Upper lobe of left lung (tissue), 6 donors: ENCODE data around the gene FHIT. TPM values are rescaled to one million over a fixed set of nuclear protein-coding genes. Genes with fewer than 3 reads are reported as not detected.

Experiments
- ATAC-seq, 2 donors: fragments of 200-7000 bp; cut with Tn5 transposase; one replicate each; pipeline ENCODE4 v1.9.1; 2022; ENCODE audit warnings: mild to moderate bottlenecking in 2 of 2, moderate library complexity in 2 of 2; ENCODE audit not compliant: low FRiP score in 2 of 2
- DNase-seq, 2 donors: peaks; one replicate each; pipeline ENCODE4 v3.0.0-alpha.2; 2019 to 2020
- H3K27ac ChIP-seq, 4 donors: fragments of 200-600 bp; sonication (generic); one replicate each; pipeline ENCODE4 v1.5.1; 2016 to 2019
- H3K27me3 ChIP-seq, 4 donors: fragments of 200-600 bp; sonication (generic); one replicate each; pipeline ENCODE4 v1.5.1; 2017 to 2019
- H3K36me3 ChIP-seq, 4 donors: fragments of 200-600 bp; sonication (generic); one replicate each; pipeline ENCODE4 v1.5.1; 2016 to 2019
- H3K4me1 ChIP-seq, 4 donors: fragments of 200-600 bp; sonication (generic); one replicate each; pipeline ENCODE4 v1.5.1; 2018 to 2019
- H3K4me3 ChIP-seq, 4 donors: fragments of 200-600 bp; sonication (generic); one replicate each; pipeline ENCODE4 v1.5.1; 2017 to 2019; ENCODE audit warnings: mild to moderate bottlenecking in 2 of 4, moderate library complexity in 1 of 4
- H3K9me3 ChIP-seq, 4 donors: fragments of 200-600 bp; sonication (generic); one replicate each; pipeline ENCODE4 v1.5.1; 2018 to 2019
- CTCF ChIP-seq, 6 experiments: fragments of 450-650 bp in 4 of 6; fragments of 200-600 bp in 2 of 6; sonication (generic) in 2 of 6; IDR thresholded peaks; one replicate each; pipeline ENCODE4 v1.5.1; 2016 to 2019; ENCODE audit warnings: antibody characterized with exemption in 6 of 6
- EP300 ChIP-seq, 4 donors: sonication (generic); formaldehyde crosslinking; IDR thresholded peaks; one replicate each; pipeline ENCODE4 v1.5.1; 2017; ENCODE audit warnings: antibody characterized with exemption in 4 of 4, control low read depth in 2 of 4
- POLR2A ChIP-seq, 4 donors: fragments of 450-650 bp; IDR thresholded peaks; one replicate each; pipeline ENCODE4 v1.5.1; 2016 to 2017; ENCODE audit warnings: antibody characterized with exemption in 4 of 4, mild to moderate bottlenecking in 2 of 4
- POLR2AphosphoS5 ChIP-seq, 2 donors: sonication (generic); formaldehyde crosslinking; IDR thresholded peaks; one replicate each; pipeline ENCODE4 v1.5.1; 2017; ENCODE audit warnings: antibody characterized with exemption in 2 of 2
- WGBS, 2 donors: methylation state at CpG; one replicate each; pipeline ENCODE4 v1.1.5; 2017 to 2018; 5-methylcytosine and 5-hydroxymethylcytosine counted together
- total RNA-seq, 6 donors: library from RNA; depleted of rRNA in 4 of 6; stranded (reverse); fragments of >200 nt in 4 of 6; gene quantifications; one replicate each; pipeline versions ENCODE4 v1.1.0 to v1.2.1, GENCODE V29; 2016 to 2021
- donor health status: DM: no; HTN: no; CAD: no; lungs with moderate emphysema.
- donor health status: DM: no; HTN: yes; CAD: no; lungs with severe emphysema.

Gene FHIT
- total RNA-seq, 6 donors from 2014 or later, result 6.8 to 56.6 (median 11.1) TPM

- Histone ChIP-seq H3K27me3 (no peaks in the 10 kb centered on the region), H3K4me3 (no peak overlapping the region), H3K36me3 (no peaks in the 10 kb centered on the region), H3K9me3 (peaks cover 0 to 7% (median 0%) of the 10 kb centered on the region in 4 donors), H3K4me1 (no peaks in the 10 kb centered on the region), H3K27ac (no peak overlapping the region)
- WGBS, 2 donors, result 74 to 89% methylated on average over 9 of the region's 9 CpGs
- ATAC-seq (no peak), DNase-seq (no peak)
- no peak for TF ChIP-seq POLR2A (IDR thresholded peaks at IDR 0.05)
- TF ChIP-seq POLR2AphosphoS5 (IDR thresholded peaks at IDR 0.05), result no peak
- no peak for TF ChIP-seq CTCF (IDR thresholded peaks at IDR 0.05)
- no peak for TF ChIP-seq EP300 (IDR thresholded peaks at IDR 0.05)
Observed at GRCh38 chr3:60514085-60514649, 737.1 kb downstream of the FHIT start.

GRCh38 chr3:60513241-60513640, 738.0 kb downstream of the FHIT start:
- no peak for TF ChIP-seq POLR2A (IDR thresholded peaks at IDR 0.05)
- TF ChIP-seq POLR2AphosphoS5 (IDR thresholded peaks at IDR 0.05), result no peak
- TF ChIP-seq CTCF (IDR thresholded peaks at IDR 0.05), result no peak
- no peak for TF ChIP-seq EP300 (IDR thresholded peaks at IDR 0.05)
- ATAC-seq (no peak), DNase-seq (no peak)

GRCh38 chr3:60512506-60512905, 738.7 kb downstream of the FHIT start:
- ATAC-seq (no peak), DNase-seq (no peak)
- H3K4me1 ChIP-seq, result no peaks in the 10 kb centered on the region
- no peak overlapping the region for H3K4me3 ChIP-seq
- 87 to 95% methylated on average over 1 of the region's 1 CpG for WGBS, 2 donors
- H3K9me3 ChIP-seq, result peaks cover 0 to 7% (median 0%) of the 10 kb centered on the region in 4 donors
- no peak overlapping the region for H3K27ac ChIP-seq
- H3K36me3 ChIP-seq, result no peaks in the 10 kb centered on the region
- no peaks in the 10 kb centered on the region for H3K27me3 ChIP-seq
- no peak for TF ChIP-seq CTCF (IDR thresholded peaks at IDR 0.05)
- TF ChIP-seq POLR2A (IDR thresholded peaks at IDR 0.05), result no peak
- TF ChIP-seq EP300 (IDR thresholded peaks at IDR 0.05), result no peak
- no peak for TF ChIP-seq POLR2AphosphoS5 (IDR thresholded peaks at IDR 0.05)

More at GRCh38 chr3:60513241-60513640, 738.0 kb downstream of the FHIT start:
- no peaks in the 10 kb centered on the region for H3K27me3 ChIP-seq
- no peaks in the 10 kb centered on the region for H3K36me3 ChIP-seq
- no peaks in the 10 kb centered on the region for H3K4me1 ChIP-seq
- peaks cover 0 to 7% (median 0%) of the 10 kb centered on the region in 4 donors for H3K9me3 ChIP-seq
- no peak overlapping the region for H3K4me3 ChIP-seq
- no peak overlapping the region for H3K27ac ChIP-seq

GRCh38 chr3:60509471-60509870, 741.8 kb downstream of the FHIT start:
- 92 to 95% methylated on average over 2 of the region's 2 CpGs for WGBS, 2 donors
- Histone ChIP-seq H3K27ac (no peak overlapping the region), H3K9me3 (peaks cover 0 to 7% (median 0%) of the 10 kb centered on the region in 4 donors), H3K4me3 (no peak overlapping the region), H3K4me1 (no peaks in the 10 kb centered on the region), H3K36me3 (no peaks in the 10 kb centered on the region), H3K27me3 (no peaks in the 10 kb centered on the region)
- DNase-seq, result no peak
- TF ChIP-seq POLR2AphosphoS5 (IDR thresholded peaks at IDR 0.05), result no peak
- TF ChIP-seq POLR2A (IDR thresholded peaks at IDR 0.05), result no peak
- TF ChIP-seq EP300 (IDR thresholded peaks at IDR 0.05), result no peak
- TF ChIP-seq CTCF (IDR thresholded peaks at IDR 0.05), result no peak
- ATAC-seq, result no peak

GRCh38 chr3:60504827-60505457, 746.3 kb downstream of the FHIT start:
- Histone ChIP-seq H3K9me3 (no peaks in the 10 kb centered on the region), H3K27ac (no peak overlapping the region), H3K4me1 (no peaks in the 10 kb centered on the region), H3K27me3 (no peaks in the 10 kb centered on the region), H3K4me3 (no peak overlapping the region), H3K36me3 (no peaks in the 10 kb centered on the region)
- no peak for TF ChIP-seq POLR2AphosphoS5 (IDR thresholded peaks at IDR 0.05)
- no peak for TF ChIP-seq CTCF (IDR thresholded peaks at IDR 0.05)
- no peak for TF ChIP-seq EP300 (IDR thresholded peaks at IDR 0.05)
- TF ChIP-seq POLR2A (IDR thresholded peaks at IDR 0.05), result no peak
- DNase-seq, result no peak
- no peak for ATAC-seq
- WGBS, 2 donors, result 97 to 100% methylated on average over 1 of the region's 1 CpG
